Left cardiac atrium (tissue), 4 donors: Measurements from ENCODE around the gene B4GALNT4. TPM values are rescaled to one million over a fixed set of nuclear protein-coding genes. Genes with fewer than 3 reads are reported as not detected.
A peak's percentile ranks its signal among the peaks of the same experiment; 100 is the strongest.
"Not testable (repeated sequence)": the region's sequence is repeated elsewhere in the genome, so short reads cannot be mapped to it uniquely, and the experiment has no call there.

Experiments used
- ATAC-seq, 2 donors: fragments of 200-7000 bp; cut with Tn5 transposase; one replicate each; pipeline ENCODE4 v1.9.1; 2020; ENCODE audit warnings: mild to moderate bottlenecking in 2 of 2, moderate library complexity in 2 of 2
- DNase-seq: peaks from one replicate; pipeline ENCODE4 v3.0.0-alpha.2; 2020
- intact Hi-C, 2 donors: fragments of 100-400 bp; cut with DNase I; formaldehyde crosslinking; loops; one replicate each; pipeline versions ENCODE4 v1.14.1 to v1.15.1; 2022 to 2023
- total RNA-seq, 2 donors: library from RNA; stranded (reverse); fragmentation: NEBNext Ultra II Directional; extraction: Animal tissue kit (Norgen Biotek cat#: 25700); gene quantifications; one replicate each; pipeline ENCODE4 v1.2.1, GENCODE V29; 2021
- donor health status: DM: no; HTN: yes; CAD: no.
- donor health status: DM: no; HTN: yes; CAD: no; lungs with severe emphysema.
- donor health status: DM: yes; HTN: yes; CAD: no.
- donor health status: Dilated cardiomyopathy.

The B4GALNT4 gene
- total RNA-seq, 2 donors from 2014 or later, result 2.1 to 2.4 TPM

DNA sequence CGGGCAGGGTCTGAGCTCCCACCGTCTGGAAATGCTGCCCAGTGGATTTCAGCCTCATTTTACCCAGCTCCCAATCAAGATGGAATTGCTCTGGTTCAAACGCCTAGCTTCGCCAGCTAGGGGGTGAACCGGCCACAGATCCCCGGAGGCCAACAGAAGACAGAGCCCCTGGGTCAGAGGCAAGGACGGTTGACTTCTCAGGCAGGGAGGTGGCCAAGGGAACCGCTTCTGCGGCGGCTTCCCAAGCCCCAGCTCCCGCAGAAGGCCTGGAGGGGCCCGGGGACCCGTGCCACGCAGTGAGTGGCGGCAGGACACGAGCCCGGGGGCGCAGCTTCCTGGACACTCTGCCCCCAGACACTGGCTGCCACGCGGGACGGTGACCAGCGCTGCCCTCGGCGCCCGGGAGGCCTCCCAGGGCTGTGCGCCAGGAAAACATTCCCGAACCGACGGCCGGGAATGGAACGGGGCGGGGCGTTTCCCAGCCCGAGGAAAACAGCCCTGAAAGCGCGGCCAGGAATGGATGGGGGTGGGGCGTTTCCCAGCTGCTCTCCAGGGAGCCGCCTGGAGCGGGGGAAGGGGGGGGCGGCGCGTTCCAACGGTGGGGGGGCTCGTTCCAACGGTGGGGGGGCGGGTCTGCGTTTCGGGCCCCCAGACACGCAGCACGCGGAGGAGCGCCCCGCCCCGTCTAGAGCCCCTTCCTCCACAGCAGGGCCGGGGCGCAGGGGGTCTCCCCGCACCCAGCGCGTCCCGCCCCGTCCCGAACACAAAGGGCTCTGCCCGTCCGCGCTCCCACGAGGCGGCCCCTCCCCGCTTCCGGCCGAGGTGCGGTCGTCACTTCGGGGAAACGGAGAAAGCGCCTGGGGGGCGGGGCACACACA is 13.5 kb upstream of the B4GALNT4 start:
- intact Hi-C loops, result loop anchor here in 1 of 2 donors (2.0 to 5.0 kb wide), 3 partner anchors 39 to 104 kb away; partner anchors contain the start of gene IFITM2
- ATAC-seq (peak; percentile 86 to 91), DNase-seq (peak; percentile 98)

DNA sequence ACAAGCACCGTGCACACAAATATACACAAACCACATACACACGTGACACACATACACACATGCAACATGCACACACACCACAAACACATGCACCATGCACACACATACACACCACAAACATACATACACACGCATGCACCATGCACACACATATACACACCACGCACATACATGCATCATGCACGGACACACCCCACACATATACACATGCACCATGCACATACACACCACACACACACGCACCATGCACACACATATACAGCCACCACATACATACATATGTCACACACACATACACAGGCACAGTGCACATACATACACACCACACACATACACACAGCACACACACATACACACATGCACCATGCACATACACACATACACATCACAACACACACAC is 12.7 kb upstream of the B4GALNT4 start:
- intact Hi-C loops, result loop anchor here in 1 of 2 donors (5.0 kb wide), 2 partner anchors 49 to 104 kb away; partner anchors contain the start of gene IFITM2
- DNase-seq (no peak), ATAC-seq (no peak)

DNA sequence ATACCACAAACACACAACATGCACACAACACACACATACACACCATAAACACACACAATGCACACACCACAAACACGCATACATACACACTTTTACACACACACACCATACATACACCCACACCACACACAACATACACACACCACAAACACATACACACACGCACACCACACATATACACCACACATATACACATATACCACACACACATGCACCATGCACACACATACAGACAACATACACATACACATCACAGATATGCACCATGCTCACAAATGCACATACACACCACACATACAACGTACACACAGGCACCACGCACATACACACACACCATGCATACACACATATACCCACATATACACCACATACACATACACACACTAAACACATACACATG is 11.7 kb upstream of the B4GALNT4 start:
- intact Hi-C loops, result loop anchor here in 1 of 2 donors (5.0 kb wide), 2 partner anchors 50 to 105 kb away; partner anchors contain the start of gene IFITM2
- DNase-seq (no peak), ATAC-seq (no peak)

DNA sequence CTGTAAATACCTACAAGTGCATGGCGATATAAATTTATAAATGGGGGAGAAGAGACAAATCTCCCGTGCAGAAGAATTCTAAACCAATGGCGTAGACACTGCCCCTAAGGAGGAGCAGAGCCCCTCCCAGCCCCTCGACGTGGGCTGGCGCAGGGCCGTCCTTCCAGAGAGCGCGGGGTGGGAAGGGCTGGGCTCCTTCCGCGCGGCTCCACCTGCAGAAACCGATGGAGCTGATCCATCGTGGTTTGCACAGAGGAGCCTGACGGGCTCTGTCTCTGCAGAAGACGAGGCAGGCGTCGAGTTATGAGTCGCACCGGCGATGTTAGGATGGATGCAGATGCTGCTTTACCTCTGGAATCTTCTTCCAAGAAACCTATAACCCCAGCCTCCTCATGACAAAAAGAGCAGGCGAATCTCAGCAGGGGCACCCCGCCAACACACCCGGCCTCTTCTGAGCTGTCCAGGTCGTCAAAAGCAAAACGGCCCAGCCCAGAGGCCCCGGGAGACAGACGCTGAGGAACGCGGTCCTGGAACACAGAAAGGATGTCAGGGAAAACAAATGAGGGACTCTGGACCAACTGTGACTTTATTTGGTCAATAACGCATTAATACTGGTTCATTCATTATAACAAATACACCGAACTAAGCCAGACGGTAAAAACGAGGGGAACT is 11.0 kb upstream of the B4GALNT4 start:
- intact Hi-C loops, result loop anchor here in 1 of 2 donors (5.0 kb wide), 2 partner anchors 51 to 106 kb away; partner anchors contain the start of gene IFITM2
- no peak for ATAC-seq
- no peak for DNase-seq

DNA sequence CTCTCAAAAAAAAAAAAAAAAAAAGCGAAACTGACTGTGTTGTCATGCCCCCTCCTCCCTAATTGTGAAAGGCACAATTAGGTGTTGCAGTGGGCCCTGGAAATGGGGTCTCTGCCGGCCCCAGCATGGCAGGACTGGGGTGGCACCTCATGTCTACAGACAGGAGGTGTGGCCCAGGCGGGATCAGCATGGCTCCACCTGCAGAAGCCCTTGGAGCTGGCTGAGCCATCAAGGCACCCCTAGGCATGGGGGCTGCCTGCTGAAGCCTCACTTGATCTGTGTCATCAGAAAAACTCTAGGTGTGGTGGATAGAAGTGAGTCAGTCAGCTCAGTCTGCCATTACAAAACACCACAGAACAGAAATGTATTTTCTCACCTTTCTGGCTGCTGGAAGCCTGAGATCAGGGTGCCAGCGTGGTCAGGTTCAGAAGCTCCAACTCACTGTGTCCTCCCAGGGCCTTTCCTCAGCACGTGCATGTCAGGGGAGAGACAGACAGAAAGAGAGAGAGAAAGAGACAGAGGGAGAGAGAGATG is 10.1 kb upstream of the B4GALNT4 start:
- ATAC-seq (no peak), DNase-seq (no peak)
- intact Hi-C loops, result loop anchor here in 1 of 2 donors (5.0 kb wide), 2 partner anchors 52 to 107 kb away; partner anchors contain the start of gene IFITM2

DNA sequence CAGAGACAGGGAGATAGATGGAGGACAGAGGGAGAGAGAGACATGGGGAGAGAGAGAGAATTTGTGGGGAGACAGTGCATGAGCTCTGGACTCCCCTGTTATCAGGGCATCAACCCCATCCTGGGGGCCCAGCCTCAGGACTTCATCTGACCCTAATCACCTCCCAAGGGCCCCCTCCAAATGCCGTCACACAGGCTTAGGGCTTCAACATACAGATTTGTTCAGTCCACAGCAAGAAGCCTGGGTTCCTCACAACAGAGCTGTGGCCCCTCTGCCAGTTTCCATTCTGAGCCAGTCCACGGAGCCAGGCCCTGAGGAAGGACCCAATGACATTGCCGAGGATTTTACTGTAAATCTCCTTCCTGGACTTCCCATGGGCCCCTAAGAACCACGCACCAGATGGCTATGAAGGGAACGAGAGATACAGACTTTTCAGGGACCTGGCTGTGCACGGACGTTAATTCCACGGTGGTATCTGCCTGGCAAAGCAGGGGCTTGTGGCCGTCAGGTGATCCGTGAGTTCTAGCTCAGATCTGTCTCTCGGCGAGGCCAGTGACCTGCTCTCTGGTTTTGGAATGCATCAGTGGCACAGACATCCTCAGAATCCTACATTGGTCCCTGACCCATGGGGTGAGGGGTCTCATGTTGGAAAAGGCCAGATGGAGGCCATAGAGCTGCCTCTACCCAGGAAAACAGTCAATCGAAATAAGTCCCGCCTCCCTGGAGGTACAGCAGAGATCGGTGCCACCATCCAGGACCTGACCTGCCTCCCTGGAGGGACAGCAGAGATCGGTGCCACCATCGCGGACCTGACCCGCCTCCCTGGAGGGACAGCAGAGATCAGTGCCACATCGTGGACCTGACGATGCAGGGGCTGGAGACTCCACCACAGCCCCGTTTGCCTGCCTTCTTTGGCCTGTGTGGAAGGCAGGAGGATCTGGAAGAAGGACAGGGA is 8.7 kb upstream of the B4GALNT4 start:
- no peak for ATAC-seq
- intact Hi-C loops, result loop anchor here in 1 of 2 donors (5.0 kb wide), 1 partner anchor 58 kb away; no protein-coding TSS in a partner anchor
- DNase-seq, result no peak

DNA sequence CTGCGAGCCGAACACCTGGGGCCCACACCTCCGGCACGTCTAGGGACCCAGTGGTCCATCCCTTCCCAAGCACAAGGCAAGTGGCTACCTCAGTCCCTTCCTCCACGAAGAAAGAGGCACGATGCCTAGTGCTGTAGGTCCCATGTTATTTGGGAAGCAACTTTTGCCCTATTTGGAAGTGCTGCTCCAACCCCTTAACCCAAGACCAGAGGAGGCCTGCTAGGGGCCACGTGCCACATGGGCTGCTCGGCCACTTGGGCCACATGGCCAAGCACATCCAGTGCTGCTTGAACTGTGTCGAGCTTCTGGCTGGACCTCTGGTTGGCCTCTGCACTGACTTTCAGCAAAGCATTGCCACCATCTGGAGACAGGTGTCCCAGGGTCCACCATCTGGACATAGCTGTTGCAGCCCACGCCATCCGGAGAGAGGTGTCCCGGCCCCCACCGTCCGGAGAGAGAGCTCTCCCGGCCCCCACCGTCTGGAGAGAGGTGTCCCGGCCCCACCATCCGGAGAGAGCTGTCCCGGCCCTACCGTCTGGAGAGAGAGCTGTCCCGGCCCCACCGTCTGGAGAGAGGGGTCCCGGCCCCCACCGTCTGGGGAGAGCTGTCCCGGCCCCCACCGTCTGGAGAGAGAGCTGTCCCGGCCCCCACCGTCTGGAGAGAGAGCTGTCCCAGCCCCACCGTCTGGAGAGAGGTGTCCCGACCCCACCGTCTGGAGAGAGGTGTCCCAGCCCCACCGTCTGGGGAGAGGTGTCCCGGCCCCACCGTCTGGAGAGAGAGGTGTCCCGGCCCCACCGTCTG is 6.5 kb upstream of the B4GALNT4 start:
- DNase-seq (peak; percentile 18), ATAC-seq (no peak)
- intact Hi-C loops, result loop anchor here in 1 of 2 donors (5.0 kb wide), 1 partner anchor 61 kb away; no protein-coding TSS in a partner anchor

DNA sequence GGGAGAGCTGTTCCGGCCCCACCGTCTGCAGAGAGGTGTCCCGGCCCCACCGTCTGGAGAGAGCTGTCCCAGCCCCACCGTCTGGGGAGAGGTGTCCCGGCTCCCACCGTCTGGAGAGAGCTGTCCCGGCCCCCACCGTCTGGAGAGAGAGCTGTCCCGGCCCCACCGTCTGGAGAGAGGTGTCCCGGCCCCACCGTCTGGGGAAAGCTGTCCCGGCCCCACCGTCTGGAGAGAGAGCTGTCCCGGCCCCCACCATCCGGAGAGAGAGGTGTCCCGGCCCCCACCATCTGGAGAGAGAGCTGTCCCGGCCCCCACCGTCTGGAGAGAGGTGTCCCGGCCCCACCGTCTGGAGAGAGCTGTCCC is 5.9 kb upstream of the B4GALNT4 start:
- intact Hi-C loops, result loop anchor here in 1 of 2 donors (5.0 kb wide), 1 partner anchor 61 kb away; no protein-coding TSS in a partner anchor
- peak; percentile 18 for DNase-seq

DNA sequence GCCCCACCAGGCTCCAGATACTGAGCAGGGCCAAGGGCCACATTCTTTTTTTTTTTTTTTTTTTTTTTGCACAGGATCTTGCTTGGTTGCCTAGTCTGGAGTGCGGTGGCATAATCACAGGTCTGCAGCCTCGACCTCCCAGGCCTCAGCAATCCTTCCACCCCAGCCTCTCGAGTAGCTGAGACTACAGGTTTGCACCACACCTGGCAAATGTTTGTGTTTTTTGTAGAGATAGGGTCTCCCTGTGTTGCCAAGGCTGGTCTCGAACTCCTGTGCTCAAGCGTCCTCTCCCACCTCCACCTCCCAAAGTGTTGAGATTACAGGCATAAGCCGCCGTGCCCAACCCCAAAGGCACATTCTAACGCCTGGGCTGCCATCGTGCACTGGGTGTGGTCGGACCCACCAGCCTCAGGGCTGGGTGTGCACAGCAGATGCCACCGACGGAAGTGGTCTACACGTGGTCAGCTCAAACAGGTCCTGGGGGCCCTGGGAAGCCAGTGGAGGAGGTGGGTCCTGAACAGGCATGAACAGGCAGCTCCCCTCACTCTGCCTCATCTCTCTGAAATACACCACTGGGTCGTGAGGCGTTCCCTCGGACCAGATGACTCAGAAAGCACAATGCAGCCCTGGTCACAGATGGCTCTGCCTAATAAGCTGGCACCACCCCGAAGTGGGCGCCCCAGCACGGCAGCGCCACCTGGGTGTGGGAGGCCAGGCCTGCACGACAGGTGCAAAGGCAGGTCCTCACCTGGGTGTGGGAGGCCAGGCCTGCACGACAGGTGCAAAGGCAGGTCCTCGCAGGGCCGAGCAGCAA is 5.1 kb upstream of the B4GALNT4 start:
- peak in 1 of 2 donors; percentile 17 for ATAC-seq
- intact Hi-C loops, result loop anchor here in 1 of 2 donors (5.0 kb wide), 1 partner anchor 62 kb away; no protein-coding TSS in a partner anchor
- peak; percentile 31 for DNase-seq

More for the DNA sequence above, 5.9 kb upstream of the B4GALNT4 start:
- ATAC-seq, result not testable (repeated sequence)

DNA sequence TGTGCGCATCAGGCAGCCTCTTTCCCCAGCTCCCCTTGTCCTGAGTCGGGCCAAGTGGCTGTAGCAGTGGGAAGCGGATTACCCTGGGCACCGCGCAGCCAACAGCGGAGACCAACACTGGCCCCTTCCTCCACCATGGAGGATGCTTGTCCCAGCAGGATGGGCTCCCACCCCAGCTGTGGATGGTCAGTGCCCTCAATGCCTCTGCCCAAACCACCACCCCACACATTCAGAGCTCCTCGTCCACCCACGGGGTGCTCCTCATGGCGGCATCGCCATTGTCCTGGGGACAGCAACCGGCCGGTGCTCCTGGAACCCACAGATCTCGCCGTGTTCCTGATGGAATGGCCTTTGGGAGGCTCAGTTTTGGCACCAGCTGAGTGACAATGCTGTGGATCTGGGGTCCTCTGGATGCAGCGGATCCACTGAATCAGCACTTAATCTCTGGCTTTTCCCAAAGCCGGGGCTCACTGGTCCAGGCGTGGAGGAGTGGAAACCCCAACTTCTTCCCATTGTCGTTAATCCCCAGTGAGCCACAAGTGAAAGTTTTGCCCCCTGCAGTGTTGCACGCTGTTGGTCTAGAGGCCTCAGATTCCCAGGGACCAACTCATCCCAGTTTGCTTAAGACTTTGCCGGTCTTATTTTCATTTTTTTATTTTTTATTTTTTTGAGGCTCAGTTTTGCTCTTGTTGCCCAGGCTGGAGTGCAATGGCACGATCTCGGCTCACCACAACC is 4.1 kb upstream of the B4GALNT4 start:
- intact Hi-C loops, result loop anchor here in 1 of 2 donors (5.0 kb wide), 1 partner anchor 63 kb away; no protein-coding TSS in a partner anchor
- no peak for ATAC-seq
- DNase-seq, result no peak

DNA sequence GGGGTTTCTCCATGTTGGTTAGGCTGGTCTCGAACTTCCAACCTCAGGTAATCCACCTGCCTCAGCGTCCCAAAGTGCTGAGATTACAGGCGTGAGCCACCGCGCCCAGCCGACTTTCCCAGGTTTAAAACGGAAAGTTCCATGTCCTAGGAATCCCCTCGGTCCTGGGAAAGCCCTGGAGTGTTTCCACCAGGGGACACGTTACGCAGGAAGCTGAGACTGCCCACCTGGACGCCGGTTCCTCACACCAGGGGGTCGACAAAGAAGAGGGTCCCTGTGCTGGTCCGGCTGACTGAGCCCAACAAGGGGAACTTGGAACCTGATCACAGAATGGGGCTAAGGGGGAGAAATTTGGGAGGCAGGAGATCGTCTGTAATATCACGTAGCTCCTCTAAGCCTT is 3.5 kb upstream of the B4GALNT4 start:
- DNase-seq (no peak), ATAC-seq (no peak)
- intact Hi-C loops, result no loop called here

DNA sequence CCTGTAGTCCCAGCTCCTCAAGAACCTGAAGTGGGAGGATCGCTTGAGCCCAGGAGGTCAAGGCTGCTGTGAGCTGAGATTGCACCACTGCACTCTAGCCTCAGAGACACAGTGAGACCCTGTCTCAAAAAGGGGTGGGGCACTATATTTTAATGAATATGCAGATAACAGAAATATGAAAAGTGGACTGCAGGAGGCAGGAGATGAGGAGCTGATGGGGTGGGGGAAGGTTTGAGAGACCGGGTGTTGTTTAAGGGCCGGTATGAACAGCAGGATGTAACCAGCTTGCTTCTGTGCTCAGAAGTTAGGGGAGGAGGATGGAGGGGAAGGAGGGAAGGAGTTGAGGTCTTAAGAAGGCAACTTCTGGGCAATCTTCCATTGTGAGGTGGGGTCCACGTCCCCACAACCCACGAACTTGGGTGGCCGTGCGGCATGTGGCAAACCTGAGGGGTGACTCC is 1.3 kb upstream of the B4GALNT4 start:
- no peak for ATAC-seq
- intact Hi-C loops, result no loop called here
- DNase-seq, result no peak

DNA sequence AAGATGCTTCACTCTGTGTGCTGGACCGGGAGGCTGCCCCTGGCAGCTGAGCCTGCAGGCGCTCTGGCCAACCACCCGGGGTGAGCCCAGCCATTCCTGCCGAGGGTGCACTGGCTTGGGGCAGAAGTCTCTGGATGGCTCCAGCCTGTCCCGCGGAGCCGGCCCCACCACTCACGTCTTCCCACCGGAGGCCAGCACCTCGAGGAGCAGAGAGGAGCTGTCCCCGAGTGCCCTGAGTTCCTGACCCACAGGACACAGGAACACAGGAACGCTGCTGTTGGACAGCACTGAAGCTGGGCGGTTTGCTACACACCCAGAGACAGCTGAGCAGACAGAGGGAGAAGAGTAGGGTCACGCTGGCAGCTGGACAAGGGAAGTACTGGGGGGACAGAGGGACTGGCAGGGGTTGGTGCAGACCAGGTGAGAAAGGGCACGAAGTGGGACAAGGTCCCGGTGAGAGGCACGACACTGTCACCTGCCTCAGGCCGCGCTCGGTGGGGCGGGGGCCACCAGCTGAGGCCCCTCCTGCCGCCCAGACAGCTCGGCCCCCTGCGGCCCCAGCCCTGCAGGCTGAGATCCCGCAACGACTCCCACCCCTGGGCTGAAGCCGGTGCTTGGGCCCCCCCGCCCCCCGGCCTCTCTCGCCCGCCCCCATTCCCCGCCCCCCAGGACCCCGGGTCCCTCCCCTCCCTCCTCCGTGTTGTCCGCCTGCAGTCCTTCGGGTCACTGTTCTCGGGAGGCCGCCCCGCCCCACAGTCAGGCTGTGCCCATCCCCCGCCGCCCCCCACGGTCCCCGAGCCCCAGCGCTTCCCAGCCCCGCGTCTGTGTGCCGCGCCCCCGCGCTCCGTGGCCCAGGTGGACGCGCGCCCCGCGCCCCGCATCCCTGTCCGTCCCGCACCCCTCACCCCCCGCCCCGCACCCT is 624 bp upstream of the B4GALNT4 start:
- ATAC-seq, result peak in 1 of 2 donors; percentile 23
- intact Hi-C loops, result no loop called here
- DNase-seq, result peak; percentile 26

DNA sequence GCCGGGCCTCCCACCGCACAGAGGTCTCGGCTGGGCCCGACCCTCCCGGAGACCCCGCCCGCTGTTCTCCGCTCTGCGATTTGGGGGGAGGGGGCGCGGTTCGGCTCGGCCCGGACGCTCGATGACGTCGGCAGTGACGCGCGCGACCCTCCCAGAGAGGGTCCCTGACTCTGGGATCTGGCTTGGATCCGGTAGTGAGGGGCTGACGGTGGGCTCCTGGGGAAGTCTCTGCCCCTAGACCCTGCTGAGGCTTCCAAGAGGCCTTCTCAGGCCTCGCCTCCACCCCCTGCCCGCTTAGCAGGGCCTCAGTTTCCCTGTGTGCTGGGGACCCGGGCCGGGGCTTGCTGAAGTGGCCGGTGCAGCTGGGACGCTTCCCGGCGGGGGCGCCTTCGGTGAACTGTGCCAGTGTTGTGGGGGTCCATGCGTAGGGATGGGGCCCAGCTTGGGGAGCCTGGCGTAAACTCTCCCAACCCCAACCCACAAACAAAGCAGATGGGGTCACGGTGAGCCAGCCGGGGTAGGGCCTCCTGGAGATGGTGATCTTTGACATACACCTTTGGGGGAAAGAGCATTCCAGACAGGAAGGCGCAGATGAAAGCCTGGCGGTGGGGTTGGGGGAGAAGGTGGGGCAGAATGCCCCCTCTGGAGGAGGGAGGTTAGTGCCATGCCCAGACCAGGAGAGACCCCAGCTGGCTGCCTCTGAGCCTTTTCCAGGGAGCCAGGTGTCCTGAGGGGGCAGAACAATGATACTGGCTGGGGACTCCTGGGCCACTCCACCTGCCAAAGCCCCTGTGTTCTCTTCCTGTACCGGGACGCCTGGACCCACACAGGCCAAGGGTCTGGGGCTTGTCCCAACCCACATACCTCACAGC is 1.0 kb downstream of the B4GALNT4 start:
- ATAC-seq (no peak), DNase-seq (peak; percentile 10)
- intact Hi-C loops, result no loop called here
